Subcutaneous abdominal adipose tissue (tissue), 5 donors: Measurements from ENCODE around the gene GNPAT.

Experiments
- H3K27ac ChIP-seq: one replicate; pipeline ENCODE4 v1.7.0; 2013; ENCODE audit warnings: low read depth, mild to moderate bottlenecking, inconsistent platforms, low read length, moderate library complexity
- H3K27me3 ChIP-seq, 5 donors: one replicate each; pipeline ENCODE4 v1.7.0; 2013; ENCODE audit warnings: low read length in 5 of 5, inconsistent platforms in 1 of 5; ENCODE audit not compliant: control insufficient read depth in 5 of 5, insufficient read depth in 4 of 5
- H3K36me3 ChIP-seq, 5 donors: one replicate each; pipeline ENCODE4 v1.7.0; 2013; ENCODE audit warnings: low read length in 5 of 5; ENCODE audit not compliant: control insufficient read depth in 5 of 5, insufficient read depth in 5 of 5
- H3K4me1 ChIP-seq, 5 donors: one replicate each; pipeline ENCODE4 v1.7.0; 2013; ENCODE audit warnings: low read length in 5 of 5, mild to moderate bottlenecking in 3 of 5, moderate library complexity in 1 of 5; ENCODE audit not compliant: control insufficient read depth in 5 of 5, insufficient read depth in 5 of 5
- H3K4me3 ChIP-seq, 5 donors: one replicate each; pipeline ENCODE4 v1.7.0; 2013; ENCODE audit warnings: low read length in 5 of 5, low read depth in 1 of 5
- H3K9ac ChIP-seq, 5 donors: one replicate each; pipeline ENCODE4 v1.7.0; 2013; ENCODE audit warnings: low read length in 5 of 5, mild to moderate bottlenecking in 4 of 5, moderate library complexity in 3 of 5
- H3K9me3 ChIP-seq, 5 donors: one replicate each; pipeline ENCODE4 v1.7.0; 2013; ENCODE audit warnings: low read length in 5 of 5; ENCODE audit not compliant: control insufficient read depth in 5 of 5
- donor health status: healthy.
- donor health status: healthy.
- donor health status: healthy.
- donor health status: healthy.
- donor health status: healthy.

GNPAT gene

DNA sequence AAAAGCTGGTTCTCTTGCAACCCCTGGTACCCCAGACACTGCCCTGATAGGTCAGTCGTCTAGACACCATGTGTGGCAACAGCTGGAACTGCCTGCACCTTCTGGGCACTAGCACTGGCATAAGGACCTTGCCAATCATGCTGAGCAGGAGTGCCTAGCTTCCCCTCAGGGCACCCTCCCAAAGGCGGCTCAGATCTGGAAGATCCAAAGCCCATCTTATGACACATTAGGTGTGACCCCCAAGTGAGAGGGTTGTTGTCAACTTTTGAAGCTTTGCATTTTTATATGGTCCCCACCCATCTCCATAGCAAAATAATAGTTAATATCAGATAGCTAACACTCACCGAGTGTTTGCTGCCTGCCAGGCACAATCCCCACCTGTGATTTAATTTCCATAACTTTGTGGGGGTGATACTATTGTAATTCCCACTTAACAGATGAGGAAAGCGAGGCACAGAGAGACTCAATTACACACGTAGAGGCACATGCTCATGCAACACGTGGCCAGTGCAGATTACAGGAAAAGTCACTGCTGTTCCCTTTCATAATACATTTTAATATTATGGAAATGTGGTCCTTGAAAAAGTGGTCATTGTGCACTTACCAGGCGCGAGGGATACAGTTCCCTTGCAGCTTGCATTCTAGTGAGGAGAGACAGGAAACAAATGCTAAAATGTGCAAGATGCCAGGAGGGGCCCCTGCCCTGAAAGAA, 70.9 kb downstream of the GNPAT start:
- no peak overlapping the region for H3K4me3 ChIP-seq
- H3K27me3 ChIP-seq: no peaks in the 10 kb centered on the region
- peaks cover 0 to 3% (median 0%) of the 10 kb centered on the region in 5 donors for H3K4me1 ChIP-seq
- H3K9ac ChIP-seq: no peak overlapping the region
- H3K36me3 ChIP-seq: no peaks in the 10 kb centered on the region
- H3K27ac ChIP-seq: no peak overlapping the region
- no peaks in the 10 kb centered on the region for H3K9me3 ChIP-seq

DNA sequence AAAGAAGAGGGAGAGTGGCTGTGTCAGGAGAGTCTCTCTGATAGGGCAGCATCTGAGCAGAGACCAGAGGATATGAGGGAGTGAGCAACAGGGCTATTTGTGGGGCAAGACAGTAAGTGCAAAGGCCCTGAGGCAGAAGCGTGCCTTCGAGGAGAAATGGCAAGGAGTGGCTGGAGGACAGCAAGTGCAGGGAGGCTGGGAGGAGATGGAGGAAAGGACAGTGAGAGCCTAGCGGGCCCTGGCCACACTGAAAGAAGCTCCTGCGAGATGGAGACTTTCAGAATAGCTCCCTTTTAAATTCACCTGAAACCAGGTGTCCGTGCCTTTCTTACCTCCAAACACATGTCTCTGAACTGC, 71.4 kb downstream of the GNPAT start:
- Histone ChIP-seq H3K27me3 (no peaks in the 10 kb centered on the region), H3K9me3 (no peaks in the 10 kb centered on the region), H3K9ac (no peak overlapping the region), H3K4me1 (peaks cover 0 to 3% (median 0%) of the 10 kb centered on the region in 5 donors), H3K27ac (no peak overlapping the region), H3K36me3 (no peaks in the 10 kb centered on the region), H3K4me3 (no peak overlapping the region)

DNA sequence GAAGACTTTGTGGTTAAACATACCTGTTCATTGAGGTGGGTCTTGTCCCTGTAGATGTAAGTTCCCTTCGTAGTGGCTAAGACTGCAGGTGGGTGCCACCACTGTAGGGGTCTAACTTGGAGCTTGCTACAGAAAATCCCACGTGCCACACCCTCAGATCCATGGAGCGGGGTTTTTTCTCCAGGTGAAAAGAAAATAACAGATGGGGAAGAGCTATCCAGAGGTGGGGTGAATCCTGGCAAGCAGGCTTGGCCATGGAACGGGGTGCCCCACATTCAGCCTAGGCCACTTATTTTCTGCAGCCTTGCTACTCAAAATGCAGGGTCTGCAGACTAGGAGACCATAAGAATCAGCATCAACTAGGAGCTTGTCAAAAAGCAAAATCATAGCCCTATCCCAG, 72.6 kb downstream of the GNPAT start:
- no peaks in the 10 kb centered on the region for H3K27me3 ChIP-seq
- H3K27ac ChIP-seq: no peak overlapping the region
- no peaks in the 10 kb centered on the region for H3K9me3 ChIP-seq
- no peaks in the 10 kb centered on the region for H3K36me3 ChIP-seq
- H3K4me3 ChIP-seq: no peak overlapping the region
- no peak overlapping the region for H3K9ac ChIP-seq
- peaks cover 0 to 3% (median 0%) of the 10 kb centered on the region in 5 donors for H3K4me1 ChIP-seq

DNA sequence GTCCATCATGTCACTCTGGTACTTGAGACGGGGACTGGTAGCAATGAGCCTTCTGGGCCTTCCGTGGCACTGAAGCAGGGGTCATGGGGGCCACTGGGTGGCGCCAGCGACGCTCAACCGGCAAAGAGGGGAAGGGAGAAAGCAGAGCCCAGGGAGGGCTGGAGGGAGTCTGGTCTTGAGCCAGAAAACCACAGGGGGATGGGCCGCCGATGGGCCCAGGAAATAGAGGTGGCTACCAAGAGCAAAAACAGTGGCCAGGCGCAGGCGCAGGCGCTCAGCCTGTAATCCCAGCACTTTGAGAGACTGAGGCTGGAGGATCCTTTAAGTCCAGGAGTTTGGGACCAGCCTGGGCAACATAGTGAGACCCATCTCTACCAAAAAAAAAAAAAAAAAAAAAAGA, 74.9 kb downstream of the GNPAT start:
- no peak overlapping the region for H3K27ac ChIP-seq
- H3K4me1 ChIP-seq: peaks cover 0 to 3% (median 0%) of the 10 kb centered on the region in 5 donors
- H3K4me3 ChIP-seq: no peak overlapping the region
- no peaks in the 10 kb centered on the region for H3K9me3 ChIP-seq
- no peak overlapping the region for H3K9ac ChIP-seq
- no peaks in the 10 kb centered on the region for H3K36me3 ChIP-seq
- H3K27me3 ChIP-seq: no peaks in the 10 kb centered on the region

DNA sequence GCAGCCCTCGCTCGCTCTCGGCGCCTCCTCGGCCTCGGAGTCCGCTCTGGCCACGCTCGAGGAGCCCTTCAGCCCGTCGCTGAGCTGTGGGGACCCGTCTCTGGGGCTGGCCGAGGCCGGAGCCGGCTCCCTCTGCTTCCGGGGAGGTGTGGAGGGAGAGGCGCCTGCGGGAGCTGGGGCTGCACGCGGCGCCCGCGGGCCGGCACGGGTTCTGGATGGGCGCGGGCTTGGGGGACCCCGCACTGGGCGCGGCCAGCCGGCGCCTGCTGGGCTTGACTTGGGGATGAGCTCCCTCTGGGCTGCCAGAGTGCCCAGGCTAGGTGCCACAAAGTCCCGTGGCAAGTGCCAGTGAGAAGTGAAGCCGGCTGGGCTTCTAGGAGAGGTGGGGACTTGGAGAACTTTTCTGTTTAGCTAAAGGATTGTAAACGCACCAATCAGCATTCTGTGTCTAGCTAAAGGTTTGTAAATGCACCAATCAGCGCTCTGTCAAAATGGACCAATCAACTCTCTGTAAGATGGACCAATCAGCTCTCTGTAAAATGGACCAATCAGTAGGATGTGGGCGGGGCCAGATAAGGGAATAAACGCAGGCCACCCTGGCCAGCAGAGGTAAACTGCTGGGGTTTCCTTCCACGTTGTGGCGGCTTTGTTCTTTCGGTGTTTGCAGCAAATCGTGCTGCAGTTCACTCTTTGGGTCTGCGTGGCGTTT, 76.4 kb downstream of the GNPAT start:
- Histone ChIP-seq H3K27ac (no peak overlapping the region), H3K9ac (no peak overlapping the region), H3K9me3 (no peaks in the 10 kb centered on the region), H3K4me3 (no peak overlapping the region), H3K36me3 (no peaks in the 10 kb centered on the region), H3K27me3 (no peaks in the 10 kb centered on the region), H3K4me1 (no peaks in the 10 kb centered on the region)

DNA sequence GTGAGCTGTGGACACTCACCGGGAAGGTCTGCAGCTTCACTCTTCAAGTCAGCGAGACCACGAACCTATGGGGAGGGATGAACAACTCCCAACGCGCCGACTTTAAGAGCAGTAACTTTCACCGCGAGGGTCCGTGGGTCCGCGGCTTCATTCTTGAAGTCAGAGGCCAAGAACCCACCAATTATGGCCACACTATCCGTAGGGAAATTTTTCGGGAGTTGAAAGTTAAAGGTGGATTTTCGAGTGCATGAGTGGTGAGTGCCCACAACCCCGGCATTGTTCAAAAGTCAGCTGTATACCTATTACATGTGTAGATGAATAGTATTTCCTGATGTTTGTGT, 77.0 kb downstream of the GNPAT start:
- Histone ChIP-seq H3K9me3 (no peaks in the 10 kb centered on the region), H3K27ac (no peak overlapping the region), H3K36me3 (no peaks in the 10 kb centered on the region), H3K4me1 (no peaks in the 10 kb centered on the region), H3K27me3 (peaks cover 0 to under 1% (median 0%) of the 10 kb centered on the region in 5 donors), H3K4me3 (no peak overlapping the region), H3K9ac (no peak overlapping the region)

DNA sequence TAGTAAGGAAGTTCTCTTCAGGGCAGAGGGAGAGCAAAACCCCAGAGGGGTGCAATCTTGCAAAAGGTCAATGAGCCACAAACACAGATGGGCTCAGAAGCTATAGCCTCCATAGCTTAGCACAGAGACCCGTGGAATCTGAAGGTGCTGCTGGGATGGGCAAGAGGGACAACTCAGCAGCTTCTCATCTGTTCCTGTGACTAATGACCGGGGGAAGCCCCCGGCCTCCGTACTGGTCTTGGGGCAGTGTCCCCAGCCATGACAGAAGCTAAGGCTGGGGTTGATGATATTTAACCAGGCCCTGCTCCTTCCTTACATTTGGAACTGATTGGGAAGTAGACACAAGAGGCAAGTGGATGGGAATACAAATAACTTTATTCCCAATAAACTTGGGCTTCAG, 77.6 kb downstream of the GNPAT start:
- Histone ChIP-seq H3K9me3 (no peaks in the 10 kb centered on the region), H3K27me3 (peaks cover 0 to 4% (median 0%) of the 10 kb centered on the region in 5 donors), H3K9ac (no peak overlapping the region), H3K4me1 (no peaks in the 10 kb centered on the region), H3K36me3 (no peaks in the 10 kb centered on the region), H3K27ac (no peak overlapping the region), H3K4me3 (no peak overlapping the region)

DNA sequence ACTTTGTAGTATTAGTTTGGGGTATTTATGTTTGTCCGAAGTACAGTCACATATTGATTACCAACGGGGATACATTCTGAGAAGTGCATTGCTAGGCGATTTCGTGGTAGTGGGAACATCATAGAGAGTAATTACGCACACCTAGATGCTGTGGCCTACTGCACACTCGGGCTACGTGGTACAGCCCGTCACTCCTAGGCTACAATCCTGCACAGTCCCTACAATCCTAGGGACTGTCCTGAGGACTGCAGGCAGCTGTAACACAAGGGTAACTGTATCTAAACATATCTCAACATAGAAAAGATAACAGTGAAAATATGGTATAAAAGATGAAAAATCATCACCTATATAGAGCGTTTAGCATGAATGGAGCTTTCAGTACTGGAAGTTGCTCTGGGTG, 78.1 kb downstream of the GNPAT start:
- Histone ChIP-seq H3K9me3 (no peaks in the 10 kb centered on the region), H3K4me1 (no peaks in the 10 kb centered on the region), H3K27me3 (peaks cover 0 to 4% (median 0%) of the 10 kb centered on the region in 5 donors), H3K9ac (no peak overlapping the region), H3K27ac (no peak overlapping the region), H3K4me3 (no peak overlapping the region), H3K36me3 (no peaks in the 10 kb centered on the region)

DNA sequence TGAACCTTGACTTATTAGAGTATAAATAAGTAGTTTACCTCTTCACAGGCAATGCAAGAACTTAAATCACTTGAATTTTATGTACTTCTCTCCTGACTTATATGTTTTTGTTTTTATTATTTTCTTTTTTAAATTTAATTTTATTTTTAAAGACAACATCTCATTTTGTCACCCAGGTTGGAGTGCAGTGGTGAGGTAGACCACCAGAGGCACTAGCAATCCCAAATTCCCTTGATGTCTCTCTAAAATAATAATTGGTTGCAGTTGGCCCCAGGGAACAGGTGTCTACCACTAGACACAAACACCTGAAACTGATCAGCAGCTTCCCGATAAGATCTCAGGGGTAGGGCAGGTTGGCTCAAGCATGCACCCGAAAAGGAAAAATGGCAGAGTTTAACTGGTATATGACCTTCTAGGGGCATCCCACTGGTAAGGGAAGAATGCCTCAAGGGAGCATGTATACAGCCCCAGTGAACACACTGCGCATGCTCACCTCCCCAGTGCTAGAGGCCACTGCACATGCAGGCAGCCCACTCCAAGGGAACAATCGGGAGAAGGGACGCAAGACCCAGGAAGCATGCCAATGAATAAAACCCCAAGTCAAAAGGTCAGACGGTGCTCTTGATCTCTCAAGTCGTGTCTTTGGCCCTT, 82.0 kb downstream of the GNPAT start:
- Histone ChIP-seq H3K27ac (no peak overlapping the region), H3K4me1 (no peaks in the 10 kb centered on the region), H3K9me3 (no peaks in the 10 kb centered on the region), H3K9ac (no peak overlapping the region), H3K36me3 (no peaks in the 10 kb centered on the region), H3K4me3 (no peak overlapping the region), H3K27me3 (peaks cover 0 to 4% (median 0%) of the 10 kb centered on the region in 5 donors)

DNA sequence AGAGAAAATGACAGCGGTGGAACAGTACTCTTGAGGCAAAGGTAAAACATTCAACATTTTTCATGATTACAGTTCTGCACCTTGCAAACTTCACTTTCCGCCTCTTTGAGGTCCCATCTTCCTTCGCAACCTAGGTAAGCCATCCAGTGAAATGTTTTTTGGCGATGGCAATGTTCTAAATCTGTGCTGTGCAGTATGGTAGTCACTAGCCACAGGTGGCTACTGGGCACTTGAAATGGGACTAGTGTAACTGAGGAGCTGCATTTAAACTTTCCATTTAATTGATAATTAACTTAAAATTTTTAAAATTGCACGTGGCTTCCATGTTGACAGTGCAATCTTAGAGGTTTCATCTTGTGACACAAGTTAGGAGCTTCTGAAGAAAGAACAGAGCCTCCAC, 83.6 kb downstream of the GNPAT start:
- H3K27ac ChIP-seq: no peak overlapping the region
- H3K9ac ChIP-seq: no peak overlapping the region
- H3K9me3 ChIP-seq: no peaks in the 10 kb centered on the region
- H3K36me3 ChIP-seq: no peaks in the 10 kb centered on the region
- no peak overlapping the region for H3K4me3 ChIP-seq
- H3K27me3 ChIP-seq: peaks cover 0 to 4% (median 0%) of the 10 kb centered on the region in 5 donors
- H3K4me1 ChIP-seq: no peaks in the 10 kb centered on the region
